ENCODE results near the gene SAP25. TPM values are rescaled to one million over a fixed set of nuclear protein-coding genes. Genes with fewer than 3 reads are reported as not detected.

Gene SAP25
- polyA plus RNA-seq, 1 of the 3 experiments (the other 2 are of a cell fraction): 1.2 TPM

DNA sequence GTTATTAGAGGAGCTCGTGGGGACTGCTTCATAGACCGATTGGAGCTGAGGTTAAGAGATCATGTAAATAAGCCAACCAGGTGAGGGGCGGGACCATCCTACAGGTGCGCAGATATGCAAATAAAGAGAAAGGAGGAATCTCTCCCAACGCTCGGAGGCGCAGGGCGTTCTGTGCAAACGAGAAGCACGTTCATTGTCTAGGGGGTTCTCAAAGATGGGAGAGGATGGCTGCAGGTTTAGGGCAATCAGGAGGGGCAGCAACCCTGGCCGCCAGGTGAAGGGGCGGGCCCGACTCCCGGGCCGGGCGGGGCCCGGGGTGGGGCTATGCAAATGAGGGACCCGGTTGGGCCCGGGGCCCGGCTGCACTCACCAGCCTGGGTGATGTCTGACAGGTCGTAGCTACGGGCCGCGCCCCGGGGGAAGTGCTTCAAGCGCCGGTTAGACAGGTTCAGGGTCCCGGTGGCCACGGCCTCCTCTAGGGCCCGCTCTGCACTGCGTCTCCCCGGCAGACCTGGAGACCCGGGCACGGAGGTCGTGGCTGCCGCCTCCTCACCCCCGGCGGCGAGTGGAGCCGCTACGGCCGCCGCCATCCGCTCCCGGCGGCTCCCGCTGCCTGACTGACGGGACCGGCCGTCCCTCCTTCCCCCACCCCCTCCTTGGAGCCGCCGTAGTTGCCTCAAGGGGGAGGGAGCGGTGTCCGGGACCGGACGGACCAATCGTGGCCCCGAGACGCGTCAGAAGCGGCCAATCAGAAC lies 12.0 kb upstream of the SAP25 start, which contains the start of gene LRCH4 (continued):
- TF ChIP-seq FOXJ3 (CRISPR knock-in tag; IDR thresholded peaks at IDR 0.05) (no peak), TCF12 (IDR thresholded peaks at IDR 0.05) (no peak; the same call in 1 of the 2 replicates), POLR2AphosphoS5 (IDR thresholded peaks at IDR 0.05; ENCODE audit: low read depth, low read length) (peak; percentile 98), SMC3 (IDR thresholded peaks at IDR 0.05; ENCODE audit: low read depth, low read length) (no peak), RCOR1 (IDR thresholded peaks at IDR 0.05; ENCODE audit: low read length) (no peak; the same call in none of the 2 replicates), TAF1 (IDR thresholded peaks at IDR 0.05; ENCODE audit: borderline replicate concordance, low read depth, low read length) (peak; percentile 98), ZBTB33 (IDR thresholded peaks at IDR 0.05; ENCODE audit: borderline replicate concordance, low read depth) (peak; percentile 66; the same call in 1 of the 2 replicates), REST (IDR thresholded peaks at IDR 0.05; ENCODE audit: low read depth, low read length) (peak; percentile 77; the same call in 1 of the 2 replicates), PBX3 (IDR thresholded peaks at IDR 0.05) (peak; percentile 75), EP300 (IDR thresholded peaks at IDR 0.05; ENCODE audit: borderline replicate concordance in 1 of 2, low read depth in 1 of 2, low read length in 1 of 2) (peak in 1 of 2 experiments; percentile 64; a peak in 3 of 4 replicates), TEAD4 (IDR thresholded peaks at IDR 0.05; ENCODE audit: borderline replicate concordance, insufficient read depth) (no peak), RXRA (IDR thresholded peaks at IDR 0.05; ENCODE audit: borderline replicate concordance, low read depth) (no peak), USF2 (IDR thresholded peaks at IDR 0.05; ENCODE audit: borderline replicate concordance, low read depth, low read length) (no peak), NFIC (IDR thresholded peaks at IDR 0.05; ENCODE audit: borderline replicate concordance) (no peak; the same call in 1 of the 2 replicates), GATA2 (CRISPR knock-in tag; IDR thresholded peaks at IDR 0.05) (no peak)
- TF ChIP-seq, protein P1, sequence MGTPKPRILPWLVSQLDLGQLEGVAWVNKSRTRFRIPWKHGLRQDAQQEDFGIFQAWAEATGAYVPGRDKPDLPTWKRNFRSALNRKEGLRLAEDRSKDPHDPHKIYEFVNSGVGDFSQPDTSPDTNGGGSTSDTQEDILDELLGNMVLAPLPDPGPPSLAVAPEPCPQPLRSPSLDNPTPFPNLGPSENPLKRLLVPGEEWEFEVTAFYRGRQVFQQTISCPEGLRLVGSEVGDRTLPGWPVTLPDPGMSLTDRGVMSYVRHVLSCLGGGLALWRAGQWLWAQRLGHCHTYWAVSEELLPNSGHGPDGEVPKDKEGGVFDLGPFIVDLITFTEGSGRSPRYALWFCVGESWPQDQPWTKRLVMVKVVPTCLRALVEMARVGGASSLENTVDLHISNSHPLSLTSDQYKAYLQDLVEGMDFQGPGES (IDR thresholded peaks at IDR 0.05; ENCODE audit: low read depth, low read length): no peak

Measured in SK-N-SH (cell line).